A549 (cell line): ENCODE results near the gene PRR14L. TPM values are rescaled to one million over a fixed set of nuclear protein-coding genes. Genes with fewer than 3 reads are reported as not detected.
"Not testable (repeated sequence)": the region's sequence is repeated elsewhere in the genome, so short reads cannot be mapped to it uniquely, and the experiment has no call there.

ENCODE experiments used
- ATAC-seq, 2 experiments: fragments of 200-7000 bp in 1 of 2; fragments of >200 bp in 1 of 2; cut with Nextera tagmentation in 1 of 2; cut with Tn5 transposase in 1 of 2; 3 replicates each; pipeline versions ENCODE4 v1.8.0 to v1.9.1; 2018 to 2020; ENCODE audit warnings: mild to moderate bottlenecking in 1 of 2, moderate library complexity in 1 of 2
- CTCF ChIA-PET: fragments of 300-600 bp; sonication (Branson Sonifier 250); formaldehyde crosslinking; extraction: SDS; loops from one replicate; lab custom pipeline; 2021; ENCODE audit warnings: antibody characterized with exemption, inconsistent platforms; lab: Yijun Ruan, JAX
- POLR2A ChIA-PET: fragments of 350-600 bp; formaldehyde crosslinking; extraction: SDS; loops from one replicate; lab custom pipeline; 2021; ENCODE audit warnings: antibody characterized with exemption, inconsistent platforms; lab: Yijun Ruan, JAX
- DNase-seq, 2 experiments: peaks; one replicate each; pipeline versions ENCODE4 v3.0.0 to v3.0.0-alpha.2; 2011 to 2016; ENCODE audit warnings: low read depth in 1 of 2, low spot score in 1 of 2
- FAIRE-seq: peaks from 2 replicates; lab custom pipeline; 2011; peaks lifted over from hg19 to GRCh38; lab: Jason Lieb, UNC
- H3K27ac ChIP-seq, 2 experiments: fragments of >200 bp; sonication (Bioruptor Twin); formaldehyde crosslinking; 3 replicates each; pipeline ENCODE4 v1.5.1; 2016 to 2017
- H3K4me1 ChIP-seq: fragments of >200 bp; sonication (Bioruptor Twin); formaldehyde crosslinking; 3 replicates; pipeline ENCODE4 v1.6.1; 2016
- H3K4me2 ChIP-seq: fragments of >200 bp; sonication (Bioruptor Twin); formaldehyde crosslinking; 3 replicates; pipeline ENCODE4 v1.6.1; 2016
- H3K4me3 ChIP-seq: fragments of >200 bp; sonication (Bioruptor Twin); formaldehyde crosslinking; 3 replicates; pipeline ENCODE4 v1.5.1; 2016
- H3K9me3 ChIP-seq: fragments of >200 bp; sonication (Bioruptor Twin); formaldehyde crosslinking; 3 replicates; pipeline ENCODE4 v1.6.1; 2016
- CBX2 ChIP-seq: fragments of 200-600 bp; sonication (generic); IDR thresholded peaks from 2 replicates; pipeline ENCODE4 v1.6.1; 2016; ENCODE audit warnings: low read depth, mild to moderate bottlenecking, borderline replicate concordance
- CBX8 ChIP-seq: fragments of 200-600 bp; sonication (generic); IDR thresholded peaks from 2 replicates; pipeline ENCODE4 v1.6.1; 2016
- CEBPB ChIP-seq, 2 experiments: fragments of >200 bp in 1 of 2; sonication (Bioruptor Twin) in 1 of 2; formaldehyde crosslinking in 1 of 2; IDR thresholded peaks; 2 replicates each; pipeline ENCODE4 v1.6.1; 2012 to 2016
- CHD2 ChIP-seq: fragments of 150-350 bp; IDR thresholded peaks from 2 replicates; pipeline ENCODE4 v1.6.1; 2014; ENCODE audit warnings: low read length; ENCODE audit not compliant: partially characterized antibody
- FOSL2 ChIP-seq, 2 experiments: fragments of 450-650 bp in 1 of 2; fragments of >200 bp in 1 of 2; sonication (Bioruptor Twin) in 1 of 2; formaldehyde crosslinking; IDR thresholded peaks; 2 replicates each; pipeline versions ENCODE4 v1.5.0 to v1.6.1; 2016 to 2020; ENCODE audit warnings: mild to moderate bottlenecking in 1 of 2, moderate library complexity in 1 of 2
- FOXS1 ChIP-seq: fragments of 250-450 bp; sonication (Bioruptor Pico); IDR thresholded peaks from 2 replicates; pipeline ENCODE4 v1.5.0; 2020; ENCODE audit warnings: mild to moderate bottlenecking, moderate library complexity
- HES2 ChIP-seq: fragments of >200 bp; sonication (Bioruptor Twin); formaldehyde crosslinking; IDR thresholded peaks from 2 replicates; pipeline ENCODE4 v1.6.1; 2016
- HOXA7 ChIP-seq: fragments of 250-450 bp; sonication (Bioruptor Pico); IDR thresholded peaks from 2 replicates; pipeline ENCODE4 v1.5.0; 2020; ENCODE audit warnings: mild to moderate bottlenecking, moderate library complexity
- JUN ChIP-seq, 2 experiments: fragments of >200 bp; sonication (Bioruptor Twin); formaldehyde crosslinking; IDR thresholded peaks; 2 replicates in 1 of 2; 3 replicates in 1 of 2; pipeline ENCODE4 v1.6.1; 2016 to 2017
- JUNB ChIP-seq: fragments of >200 bp; sonication (Bioruptor Twin); formaldehyde crosslinking; IDR thresholded peaks from 2 replicates; pipeline ENCODE4 v1.6.1; 2016
- KDM5A ChIP-seq: fragments of 200-600 bp; sonication (generic); IDR thresholded peaks from 2 replicates; pipeline ENCODE4 v1.6.1; 2016; ENCODE audit warnings: antibody characterized with exemption, mild to moderate bottlenecking
- MAFK ChIP-seq: fragments of 450-650 bp; IDR thresholded peaks from 2 replicates; pipeline ENCODE4 v1.6.1; 2014; ENCODE audit not compliant: partially characterized antibody
- MAX ChIP-seq: IDR thresholded peaks from 2 replicates; pipeline ENCODE4 v1.6.1; 2012
- MAZ ChIP-seq: fragments of 150-350 bp; IDR thresholded peaks from 2 replicates; pipeline ENCODE4 v1.6.1; 2014; ENCODE audit warnings: antibody characterized with exemption, low read depth, low read length, borderline replicate concordance
- NFE2L2 ChIP-seq: fragments of 150-350 bp; conservative IDR thresholded peaks from 2 replicates; pipeline ENCODE4 v1.6.1; 2014; ENCODE audit warnings: low read length
- PHF8 ChIP-seq: fragments of 200-600 bp; sonication (generic); IDR thresholded peaks from 2 replicates; pipeline ENCODE4 v1.6.1; 2016; ENCODE audit warnings: low read depth, mild to moderate bottlenecking, antibody characterized with exemption, moderate library complexity, borderline replicate concordance
- POLR2A ChIP-seq: IDR thresholded peaks from 2 replicates; pipeline ENCODE4 v1.6.1; 2012; ENCODE audit warnings: mild to moderate bottlenecking, low read length
- SMC3 ChIP-seq: fragments of >200 bp; sonication (Bioruptor Twin); formaldehyde crosslinking; IDR thresholded peaks from 3 replicates; pipeline ENCODE4 v1.6.1; 2018; ENCODE audit warnings: inconsistent platforms
- ZC3H11A ChIP-seq: fragments of 450-650 bp; IDR thresholded peaks from 2 replicates; pipeline ENCODE4 v1.6.1; 2014; ENCODE audit warnings: antibody characterized with exemption, mild to moderate bottlenecking
- ZFP36 ChIP-seq: fragments of 450-650 bp; IDR thresholded peaks from 2 replicates; pipeline ENCODE4 v1.6.1; 2014; ENCODE audit warnings: borderline replicate concordance; ENCODE audit not compliant: partially characterized antibody
- ZNF302 ChIP-seq: fragments of 250-450 bp; sonication (Bioruptor Pico); IDR thresholded peaks from 2 replicates; pipeline ENCODE4 v1.9.0; 2021; ENCODE audit warnings: inconsistent platforms, mild to moderate bottlenecking, moderate library complexity
- WGBS: methylation state at CpG from one replicate; pipeline ENCODE4 v1.1.6; 2017; ENCODE audit errors: missing lambda C conversion rate; 5-methylcytosine and 5-hydroxymethylcytosine counted together
- polyA plus RNA-seq, 4 experiments: library from polyadenylated mRNA; depleted of rRNA in 3 of 4; stranded (reverse); fragments of >200 nt; fragmentation: RNase III in 1 of 4; extraction: RNeasy Plus Mini Kit Qiagen cat#74134 plus additional on column Dnase treatment in 1 of 4; gene quantifications; 2 replicates in 3 of 4; 3 replicates in 1 of 4; pipeline ENCODE4 v1.2.3, GENCODE V29; 2011 to 2017
- TF ChIP-seq, protein P1 (sequence below): fragments of 450-650 bp; IDR thresholded peaks from 2 replicates; pipeline ENCODE4 v1.6.1; 2014; ENCODE audit warnings: antibody characterized with exemption
- TF ChIP-seq, protein P2 (sequence below): fragments of >200 bp; sonication (Bioruptor Twin); formaldehyde crosslinking; IDR thresholded peaks from 3 replicates; pipeline ENCODE4 v1.6.1; 2016
- TF ChIP-seq, protein P3 (sequence below): fragments of >200 bp; sonication (Bioruptor Twin); formaldehyde crosslinking; IDR thresholded peaks from 3 replicates; pipeline ENCODE4 v1.5.1; 2016
- TF ChIP-seq, protein P4 (sequence below): IDR thresholded peaks from 2 replicates; pipeline ENCODE4 v1.6.1; 2012

PRR14L gene
- polyA plus RNA-seq, 2 of the 4 experiments (the other 2 are of a cell fraction) = 5.6 to 15.7 TPM

DNA sequence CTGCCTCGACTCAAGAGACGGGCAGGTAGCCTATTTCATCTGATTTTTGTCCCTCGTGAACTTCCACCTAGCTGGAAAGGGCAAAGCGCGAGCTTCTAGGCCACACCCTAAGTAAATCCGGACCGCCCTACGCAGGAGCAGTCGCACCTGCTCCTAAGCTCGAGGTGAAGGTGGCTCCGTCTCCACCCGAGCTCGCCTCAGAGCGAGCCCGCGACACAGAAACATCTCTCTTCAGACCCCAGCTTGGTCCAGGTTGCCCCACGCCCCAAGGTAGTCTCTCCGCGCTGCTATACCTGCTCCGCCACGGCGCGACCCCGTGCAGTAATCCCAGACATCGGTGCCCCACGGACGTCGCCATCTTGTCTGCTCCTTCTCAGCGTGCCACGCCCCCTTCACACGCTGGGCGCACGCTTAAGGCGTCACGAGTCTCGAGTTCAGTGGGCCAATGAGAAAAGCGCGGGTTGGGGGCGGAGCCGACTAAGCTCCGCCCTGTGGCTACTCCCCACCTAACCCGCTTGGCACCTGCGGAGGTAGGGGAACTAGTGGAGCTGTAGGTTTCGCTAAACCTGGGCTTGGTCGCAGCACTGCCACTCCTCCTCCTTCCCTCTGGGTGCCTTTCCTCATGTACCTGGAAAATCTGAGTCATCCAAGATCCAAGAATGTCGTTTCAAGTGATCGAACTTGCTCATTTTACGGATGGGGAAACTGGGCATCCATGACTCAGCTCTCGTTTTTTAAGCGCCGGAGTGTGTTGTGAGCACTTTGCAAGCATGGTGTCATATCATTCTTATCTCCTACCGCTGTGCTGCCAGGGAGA is 87.9 kb downstream of the PRR14L start, which contains the start of gene PISD:
TSS of gene PISD (minus strand) at position 365 of the 817 bp plus-strand sequence. CDS start at position 358, 7 bp downstream.
- Histone ChIP-seq H3K9me3 (no peaks in the 10 kb centered on the region), H3K27ac (peak within 1 kb of the TSS; percentile 80 to 90), H3K4me3 (peak within 1 kb of the TSS; percentile 72), H3K4me2 (peak within 1 kb of the TSS; percentile 78), H3K4me1 (0 out of 3 replicates have a peak, but pooled peaks cover 3% of the 10 kb centered on the region)
- POLR2A ChIA-PET = interaction anchor here (0.6 to 2.2 kb wide), 13 partner anchors 8 to 812 kb away, joined by 3 to 10 read pairs (median 4); partner anchors contain the start of genes DEPDC5 and FBXO7
- TF ChIP-seq MAX (peak; percentile 69), HOXA7 (no peak), JUN (IDR thresholded peaks at IDR 0.05) (peak; percentile 63 to 64), MAFK (peak; percentile 27), NFE2L2 (no peak), HES2 (no peak), POLR2A (peak; percentile 78), KDM5A (peak; percentile 96), FOSL2 (IDR thresholded peaks at IDR 0.05) (no peak), FOSL2 (CRISPR knock-in tag; IDR thresholded peaks at IDR 0.05) (peak; percentile 52), PHF8 (peak; percentile 58; the same call in 1 of the 2 replicates)
- TF ChIP-seq, protein P1, sequence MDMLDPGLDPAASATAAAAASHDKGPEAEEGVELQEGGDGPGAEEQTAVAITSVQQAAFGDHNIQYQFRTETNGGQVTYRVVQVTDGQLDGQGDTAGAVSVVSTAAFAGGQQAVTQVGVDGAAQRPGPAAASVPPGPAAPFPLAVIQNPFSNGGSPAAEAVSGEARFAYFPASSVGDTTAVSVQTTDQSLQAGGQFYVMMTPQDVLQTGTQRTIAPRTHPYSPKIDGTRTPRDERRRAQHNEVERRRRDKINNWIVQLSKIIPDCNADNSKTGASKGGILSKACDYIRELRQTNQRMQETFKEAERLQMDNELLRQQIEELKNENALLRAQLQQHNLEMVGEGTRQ = 0 out of 2 replicates have a peak, but pooled peaks have one; percentile 10
- TF ChIP-seq, protein P2, sequence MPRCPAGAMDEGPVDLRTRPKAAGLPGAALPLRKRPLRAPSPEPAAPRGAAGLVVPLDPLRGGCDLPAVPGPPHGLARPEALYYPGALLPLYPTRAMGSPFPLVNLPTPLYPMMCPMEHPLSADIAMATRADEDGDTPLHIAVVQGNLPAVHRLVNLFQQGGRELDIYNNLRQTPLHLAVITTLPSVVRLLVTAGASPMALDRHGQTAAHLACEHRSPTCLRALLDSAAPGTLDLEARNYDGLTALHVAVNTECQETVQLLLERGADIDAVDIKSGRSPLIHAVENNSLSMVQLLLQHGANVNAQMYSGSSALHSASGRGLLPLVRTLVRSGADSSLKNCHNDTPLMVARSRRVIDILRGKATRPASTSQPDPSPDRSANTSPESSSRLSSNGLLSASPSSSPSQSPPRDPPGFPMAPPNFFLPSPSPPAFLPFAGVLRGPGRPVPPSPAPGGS = 0 out of 3 replicates have a peak, but pooled peaks have one; percentile 46
- CTCF ChIA-PET = interaction anchor here (0.6 to 3.8 kb wide), 4 partner anchors 7 to 308 kb away, joined by 3 to 23 read pairs (median 3); no protein-coding TSS in a partner anchor
- FAIRE-seq (no peak), ATAC-seq (peak; percentile 92), DNase-seq (peak; percentile 88 to 94)
- 1% methylated on average over 29 of the region's 52 CpGs for WGBS

DNA sequence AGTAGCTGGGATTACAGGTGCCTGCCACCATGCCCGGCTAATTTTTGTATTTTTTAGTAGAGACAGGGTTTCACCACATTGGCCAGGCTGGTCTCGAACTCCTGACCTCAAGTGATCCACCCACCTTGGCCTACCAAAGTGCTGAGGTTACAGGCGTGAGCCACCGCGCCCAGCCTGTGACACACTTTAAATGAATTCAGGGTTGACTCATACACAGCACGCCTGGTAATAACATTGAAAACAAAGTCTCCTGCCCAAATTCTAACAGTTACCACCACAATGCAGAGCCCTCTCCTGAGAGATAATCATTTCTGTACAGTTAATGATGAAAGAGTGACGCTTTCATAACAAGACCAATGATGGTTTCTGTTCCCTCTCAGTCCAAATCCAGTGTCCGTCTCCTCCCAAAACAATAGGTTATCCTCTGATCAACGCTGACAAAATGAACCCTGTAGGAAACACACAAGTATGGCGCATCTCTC is 89.0 kb downstream of the PRR14L start:
- peak overlapping the region; percentile 78 for H3K4me2 ChIP-seq
- ATAC-seq (peak; percentile 44 to 45; a peak in 3 of 6 replicates), DNase-seq (peak in 1 of 2 experiments; percentile 44)
- H3K4me3 ChIP-seq = peak overlapping the region; percentile 72
- CTCF ChIA-PET = interaction anchor here (0.8 to 3.8 kb wide), 2 partner anchors 99 to 309 kb away, joined by 3 to 23 read pairs; no protein-coding TSS in a partner anchor
- peak overlapping the region; percentile 80 to 90; a peak in 5 of 6 replicates for H3K27ac ChIP-seq
- not testable (repeated sequence) for FAIRE-seq; H3K4me1 ChIP-seq; H3K9me3 ChIP-seq; TF ChIP-seq FOSL2 (IDR thresholded peaks at IDR 0.05)
- WGBS = 6% methylated on average over 10 of the region's 10 CpGs
- POLR2A ChIA-PET = interaction anchor here (1.0 to 2.2 kb wide), 3 partner anchors 10 to 162 kb away, joined by 3 to 8 read pairs (median 6); no protein-coding TSS in a partner anchor
- peak; percentile 45 for TF ChIP-seq FOSL2 (CRISPR knock-in tag; IDR thresholded peaks at IDR 0.05)

GRCh38 chr22:31659246-31659645 is 90.7 kb downstream of the PRR14L start:
- ChIA-PET POLR2A (no interaction called here), CTCF (interaction anchor here (0.5 to 1.5 kb wide), 2 partner anchors 24 to 311 kb away, joined by 3 to 4 read pairs; no protein-coding TSS in a partner anchor)
- no peak for FAIRE-seq
- no peaks in the 10 kb centered on the region for H3K9me3 ChIP-seq
- H3K4me2 ChIP-seq = no peak overlapping the region
- ATAC-seq = no peak
- 0 out of 3 replicates have a peak, but pooled peaks cover 3% of the 10 kb centered on the region for H3K4me1 ChIP-seq
- no peak overlapping the region for H3K4me3 ChIP-seq
- no peak for DNase-seq
- H3K27ac ChIP-seq = no peak overlapping the region
- WGBS = 85% methylated on average over 7 of the region's 7 CpGs
- TF ChIP-seq CBX8 = no peak
- TF ChIP-seq FOXS1 = no peak
- no peak for TF ChIP-seq ZFP36
- TF ChIP-seq, protein P3, sequence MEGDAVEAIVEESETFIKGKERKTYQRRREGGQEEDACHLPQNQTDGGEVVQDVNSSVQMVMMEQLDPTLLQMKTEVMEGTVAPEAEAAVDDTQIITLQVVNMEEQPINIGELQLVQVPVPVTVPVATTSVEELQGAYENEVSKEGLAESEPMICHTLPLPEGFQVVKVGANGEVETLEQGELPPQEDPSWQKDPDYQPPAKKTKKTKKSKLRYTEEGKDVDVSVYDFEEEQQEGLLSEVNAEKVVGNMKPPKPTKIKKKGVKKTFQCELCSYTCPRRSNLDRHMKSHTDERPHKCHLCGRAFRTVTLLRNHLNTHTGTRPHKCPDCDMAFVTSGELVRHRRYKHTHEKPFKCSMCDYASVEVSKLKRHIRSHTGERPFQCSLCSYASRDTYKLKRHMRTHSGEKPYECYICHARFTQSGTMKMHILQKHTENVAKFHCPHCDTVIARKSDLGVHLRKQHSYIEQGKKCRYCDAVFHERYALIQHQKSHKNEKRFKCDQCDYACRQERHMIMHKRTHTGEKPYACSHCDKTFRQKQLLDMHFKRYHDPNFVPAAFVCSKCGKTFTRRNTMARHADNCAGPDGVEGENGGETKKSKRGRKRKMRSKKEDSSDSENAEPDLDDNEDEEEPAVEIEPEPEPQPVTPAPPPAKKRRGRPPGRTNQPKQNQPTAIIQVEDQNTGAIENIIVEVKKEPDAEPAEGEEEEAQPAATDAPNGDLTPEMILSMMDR = no peak
- no peak for TF ChIP-seq FOSL2 (IDR thresholded peaks at IDR 0.05)
- TF ChIP-seq FOSL2 (CRISPR knock-in tag; IDR thresholded peaks at IDR 0.05) = no peak
- TF ChIP-seq ZC3H11A = no peak
- TF ChIP-seq, protein P4, sequence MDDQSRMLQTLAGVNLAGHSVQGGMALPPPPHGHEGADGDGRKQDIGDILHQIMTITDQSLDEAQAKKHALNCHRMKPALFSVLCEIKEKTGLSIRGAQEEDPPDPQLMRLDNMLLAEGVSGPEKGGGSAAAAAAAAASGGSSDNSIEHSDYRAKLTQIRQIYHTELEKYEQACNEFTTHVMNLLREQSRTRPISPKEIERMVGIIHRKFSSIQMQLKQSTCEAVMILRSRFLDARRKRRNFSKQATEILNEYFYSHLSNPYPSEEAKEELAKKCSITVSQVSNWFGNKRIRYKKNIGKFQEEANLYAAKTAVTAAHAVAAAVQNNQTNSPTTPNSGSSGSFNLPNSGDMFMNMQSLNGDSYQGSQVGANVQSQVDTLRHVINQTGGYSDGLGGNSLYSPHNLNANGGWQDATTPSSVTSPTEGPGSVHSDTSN = no peak
- TF ChIP-seq JUN (IDR thresholded peaks at IDR 0.05) = no peak
- no peak for TF ChIP-seq ZNF302 (CRISPR knock-in tag)
- no peak for TF ChIP-seq CBX2
- TF ChIP-seq MAZ = no peak
- no peak for TF ChIP-seq POLR2A
- no peak for TF ChIP-seq CEBPB (IDR thresholded peaks at IDR 0.05)
- TF ChIP-seq SMC3 = no peak
- no peak for TF ChIP-seq CHD2
- no peak for TF ChIP-seq HES2
- no peak for TF ChIP-seq JUNB
